Measurements from ENCODE around the gene SH3RF3.

GRCh38 chr2:109180786-109181185 is 51.8 kb downstream of the SH3RF3 start:
- TF ChIP-seq ZNF274 (IDR thresholded peaks at IDR 0.05; ENCODE audit: low read depth, low read length) (no peak), YY1 (IDR thresholded peaks at IDR 0.05; ENCODE audit: insufficient read depth, insufficient read length) (no peak), SUZ12 (IDR thresholded peaks at IDR 0.05; ENCODE audit: extremely low read depth, insufficient read depth, insufficient read length) (no peak)

All from NT2/D1 (cell line).